GM19455 (cell line): ENCODE results near the gene FOXK1.

Experiments
- ATAC-seq: cut with Tn5 transposase; IDR thresholded peaks from one replicate; pipeline ENCODE4 v1.9.1; 2021; ENCODE audit not compliant: unreplicated experiment

FOXK1 gene

DNA sequence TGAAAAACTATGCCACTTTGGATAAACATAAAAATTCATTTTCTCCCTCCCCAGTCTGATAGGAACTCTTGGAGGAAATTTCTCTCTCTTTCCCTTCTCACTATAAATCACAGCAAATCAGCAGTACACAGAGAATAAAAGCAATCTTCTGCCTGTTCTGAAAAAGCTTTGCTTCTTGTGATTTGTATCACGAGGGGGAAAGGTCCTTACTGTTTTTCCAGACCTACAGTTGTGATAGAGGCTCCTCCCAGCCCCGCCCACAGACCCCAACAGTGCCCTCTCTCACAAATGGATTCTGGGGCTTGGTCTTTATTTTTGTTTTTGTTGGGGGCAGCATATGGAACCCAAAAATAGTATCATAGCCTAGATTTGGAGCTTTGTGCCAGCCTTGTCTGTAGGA is 12.2 kb downstream of the FOXK1 start:
- no peak for ATAC-seq

- no peak for ATAC-seq
These were observed 16.7 kb downstream of the FOXK1 start for GRCh38 chr7:4698707-4699275.

GRCh38 chr7:4699841-4700240 is 17.7 kb downstream of the FOXK1 start:
- ATAC-seq, result no peak

GRCh38 chr7:4700577-4701235 is 18.6 kb downstream of the FOXK1 start:
- no peak for ATAC-seq

GRCh38 chr7:4702961-4703512 is 20.9 kb downstream of the FOXK1 start:
- no peak for ATAC-seq

DNA sequence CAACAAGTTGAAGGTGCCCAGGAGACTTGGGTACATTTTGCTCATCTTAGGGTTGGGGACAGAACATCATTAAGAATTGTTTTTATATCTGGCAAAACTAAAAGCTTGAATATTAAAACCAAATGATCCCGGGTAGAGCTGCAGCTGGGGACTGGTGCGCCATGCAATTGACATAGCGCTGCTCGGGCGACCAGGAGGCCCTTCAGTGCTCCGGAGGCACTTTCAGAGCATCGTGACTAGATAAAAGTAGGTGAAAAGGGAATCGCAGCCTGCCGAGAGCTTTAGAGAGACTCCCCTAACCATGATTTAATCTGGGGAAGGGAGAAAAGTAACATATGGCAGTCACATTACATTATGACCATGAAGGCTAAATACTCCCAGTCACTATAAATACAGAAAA is 21.4 kb downstream of the FOXK1 start:
- ATAC-seq, result no peak

- no peak for ATAC-seq
These were observed 24.5 kb downstream of the FOXK1 start for GRCh38 chr7:4706384-4707216.

GRCh38 chr7:4707217-4707741 is 25.2 kb downstream of the FOXK1 start:
- no peak for ATAC-seq

DNA sequence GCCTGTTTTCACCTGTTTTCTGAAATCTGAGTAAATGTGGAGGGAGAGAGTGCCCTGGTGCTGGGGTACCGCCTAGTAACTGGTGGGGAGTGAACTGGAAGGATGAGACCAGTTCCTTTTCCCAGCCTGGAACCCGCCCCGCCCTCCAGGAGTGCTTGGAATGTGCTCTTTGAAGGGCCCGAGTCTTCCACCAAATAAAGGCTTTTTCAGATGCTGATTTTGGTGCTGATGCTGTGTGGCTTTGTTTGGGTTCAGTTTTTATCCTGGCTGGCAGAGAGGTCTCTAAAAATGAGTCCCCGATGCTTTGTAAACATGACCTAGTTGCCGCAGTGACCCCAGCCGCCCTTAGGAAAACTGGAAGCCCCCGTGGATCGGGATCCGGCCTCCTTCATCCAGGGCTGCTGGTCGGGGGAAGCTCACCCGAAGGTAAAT is 25.9 kb downstream of the FOXK1 start:
- ATAC-seq, result no peak

DNA sequence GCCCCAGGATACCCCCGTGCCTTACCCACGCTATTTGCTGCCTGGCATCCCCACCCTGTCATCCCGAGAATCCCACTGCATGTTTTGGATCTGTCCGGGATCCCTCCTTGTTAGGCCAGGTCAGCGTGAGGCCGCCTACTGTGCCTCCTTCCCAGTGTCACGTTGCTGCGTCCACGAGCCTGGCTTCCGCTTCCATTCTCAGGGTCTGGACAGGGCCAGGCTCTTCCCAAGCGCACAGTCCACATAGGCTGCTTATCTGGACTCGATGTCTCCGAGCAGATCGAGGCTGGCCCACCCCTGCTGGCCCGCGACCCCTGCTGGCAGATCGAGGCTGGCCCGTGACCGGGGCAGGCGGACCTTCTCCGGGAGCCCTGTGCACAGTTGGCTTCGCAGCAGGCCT is 27.1 kb downstream of the FOXK1 start:
- no peak for ATAC-seq

DNA sequence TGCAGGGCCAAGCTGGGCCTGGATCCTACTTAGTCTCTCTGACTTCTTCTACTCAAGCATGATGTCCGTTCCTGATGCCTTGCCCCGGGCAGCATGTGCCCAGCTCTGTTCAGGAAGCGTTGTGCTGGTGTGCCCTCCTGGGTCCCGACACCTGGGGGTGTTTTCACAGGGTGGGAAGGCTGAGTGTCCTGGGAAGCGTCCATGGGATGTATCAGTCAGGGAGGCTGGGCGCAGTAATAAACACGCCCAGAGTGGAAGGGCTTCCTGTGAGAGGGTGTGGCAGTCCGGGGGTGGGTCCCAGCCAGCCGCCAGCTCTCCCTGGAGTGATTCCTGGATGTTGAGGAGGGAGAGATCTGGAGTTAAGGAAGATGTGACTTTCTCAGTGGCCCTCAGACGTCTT is 29.0 kb downstream of the FOXK1 start:
- ATAC-seq, result no peak

DNA sequence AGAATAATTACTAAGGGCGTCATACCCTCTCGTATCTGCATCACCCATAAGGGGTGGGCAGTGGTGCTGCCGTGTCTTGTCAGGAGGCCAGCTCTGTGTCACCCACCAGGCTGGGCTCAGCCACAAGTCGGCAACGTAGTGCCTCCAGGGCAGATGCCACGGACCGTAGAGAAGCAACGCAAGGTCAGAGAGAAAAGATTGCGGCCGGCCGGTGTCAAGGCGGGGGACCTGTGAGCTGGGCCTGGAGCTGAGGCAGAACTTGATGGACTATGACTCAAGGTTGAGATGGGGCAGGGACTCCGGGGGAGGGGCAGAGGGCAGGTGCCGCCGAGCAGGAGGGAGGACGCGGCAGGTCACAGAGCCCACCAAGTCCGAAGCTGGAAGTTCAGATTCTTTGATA is 29.5 kb downstream of the FOXK1 start:
- ATAC-seq, result no peak

DNA sequence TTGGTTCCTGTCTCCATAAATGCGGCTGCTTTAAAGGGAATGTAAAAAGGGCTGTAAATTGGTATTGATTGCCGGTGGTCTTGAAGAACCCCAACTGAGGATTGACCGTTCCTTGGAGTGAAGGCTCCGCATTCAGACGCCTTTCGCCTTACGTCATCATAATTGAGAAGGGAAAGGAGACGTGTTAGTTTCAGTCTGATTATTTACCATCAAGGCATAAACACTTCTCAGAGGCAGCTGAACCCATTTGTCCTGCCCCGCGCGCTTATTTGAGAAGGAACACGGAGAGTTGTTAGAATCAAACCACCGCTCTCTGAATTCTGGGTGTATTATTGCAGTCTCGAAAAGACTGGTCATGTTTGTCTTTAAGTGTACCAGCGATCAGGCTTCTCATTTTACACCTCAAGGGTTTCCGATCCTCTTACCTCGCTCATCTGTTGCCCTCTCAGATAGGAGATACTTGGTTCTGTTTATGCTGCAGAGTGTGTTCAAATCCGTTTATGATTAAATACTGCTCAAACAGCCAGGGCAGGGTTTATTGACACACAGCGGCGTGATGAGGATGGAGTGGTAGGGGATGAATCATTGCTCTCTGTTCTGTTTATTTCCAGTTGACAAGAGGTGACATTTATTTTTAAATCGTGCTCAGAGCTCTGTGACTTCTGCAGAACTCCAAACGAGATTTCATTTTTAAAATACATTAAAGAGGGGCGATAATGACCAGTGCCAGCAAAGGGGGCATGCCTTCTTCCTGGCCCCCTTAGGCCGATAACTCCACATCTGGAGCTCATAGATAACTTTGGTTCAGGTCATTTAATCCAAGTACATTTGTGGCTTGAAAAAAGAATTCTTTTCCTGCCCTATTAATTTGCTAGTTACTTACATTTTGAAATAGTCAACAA is 30.4 kb downstream of the FOXK1 start:
- ATAC-seq, result peak; percentile 55

GRCh38 chr7:4713183-4713784 is 31.2 kb downstream of the FOXK1 start:
- peak; percentile 56 for ATAC-seq

DNA sequence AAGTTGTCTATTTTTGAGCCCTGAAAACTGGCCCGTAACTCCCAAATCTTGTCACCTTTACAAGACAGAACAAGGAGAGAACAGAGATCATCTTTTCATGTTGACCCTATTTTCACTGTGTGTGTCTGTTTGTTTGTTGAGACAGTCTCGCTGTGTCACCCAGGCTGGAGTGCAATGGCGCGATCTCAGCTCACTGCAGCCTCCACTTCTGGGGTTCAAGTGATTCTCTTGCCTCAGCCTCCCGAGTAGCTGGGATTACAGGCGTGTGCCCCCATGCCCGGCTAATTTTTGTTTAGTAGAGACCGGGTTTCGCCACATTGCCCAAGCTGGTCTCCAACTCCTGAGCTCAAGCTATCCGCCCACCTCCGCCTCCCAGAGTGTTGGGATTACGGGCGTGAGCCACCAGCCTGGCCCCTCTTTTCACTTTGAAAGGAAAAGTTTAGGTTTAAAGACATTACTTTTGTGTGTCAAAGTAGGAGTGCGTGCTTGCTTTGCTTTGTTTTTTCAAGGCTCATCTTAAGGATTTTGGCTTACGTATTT is 32.1 kb downstream of the FOXK1 start:
- no peak for ATAC-seq

GRCh38 chr7:4714767-4715409 is 32.8 kb downstream of the FOXK1 start:
- no peak for ATAC-seq

GRCh38 chr7:4715410-4715776 is 33.3 kb downstream of the FOXK1 start:
- no peak for ATAC-seq

GRCh38 chr7:4716946-4717795 is 35.1 kb downstream of the FOXK1 start:
- ATAC-seq, result no peak

GRCh38 chr7:4718075-4718474 is 36.0 kb downstream of the FOXK1 start:
- ATAC-seq, result no peak
